Measurements from ENCODE around the gene SLC25A28.

Gene SLC25A28

DNA sequence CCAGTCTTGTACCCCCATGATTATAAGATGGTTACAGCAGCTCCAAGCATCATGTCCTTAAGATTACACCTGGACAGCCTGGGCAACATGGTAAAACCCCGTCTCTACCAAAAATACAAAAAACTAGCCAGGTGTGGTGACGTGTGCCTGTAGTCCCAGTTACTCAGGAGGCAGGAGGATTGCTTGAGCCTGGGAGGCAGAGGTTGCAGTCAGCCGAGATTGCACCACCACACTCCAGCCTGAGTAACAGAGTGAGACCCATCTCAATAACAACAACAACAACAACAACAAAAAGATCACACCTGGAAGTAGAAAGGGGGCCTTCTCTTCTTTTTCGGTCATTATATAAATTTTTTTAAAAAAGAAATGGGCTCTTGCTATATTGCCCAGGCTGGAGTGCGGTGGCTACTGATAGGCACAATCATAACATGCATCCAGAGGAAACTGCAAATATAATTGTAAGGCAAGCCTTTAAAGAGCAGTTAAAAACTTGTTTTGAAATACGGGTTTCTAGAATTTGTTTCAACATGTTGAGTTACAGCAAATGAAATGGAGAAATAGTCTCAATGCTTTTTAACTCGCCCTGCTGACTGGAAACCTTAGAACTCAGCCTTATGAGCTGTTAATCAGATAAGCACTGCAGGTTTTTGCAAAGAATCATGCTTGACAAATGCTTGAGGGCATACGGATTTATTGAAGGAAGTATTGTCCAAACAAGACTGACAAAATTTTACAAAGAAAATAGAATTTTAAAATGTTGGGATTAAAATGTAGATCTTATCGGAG, 34.3 kb upstream of the SLC25A28 start:
- CTCF ChIA-PET, result interaction anchor here (0.6 to 0.7 kb wide), 3 partner anchors 219 to 541 kb away, joined by 3 to 4 read pairs (median 3); no protein-coding TSS in a partner anchor
- H3K4me3 ChIP-seq (ENCODE audit: low read depth, low read length), result no peak overlapping the region
- no peaks in the 10 kb centered on the region for H3K36me3 ChIP-seq (ENCODE audit: control insufficient read depth in 2 of 2, insufficient read depth in 1 of 2, low read length in 2 of 2)
- POLR2A ChIA-PET, result no interaction called here
- H3K9me3 ChIP-seq (ENCODE audit: control insufficient read depth, insufficient read depth, low read depth, low read length), result no peaks in the 10 kb centered on the region
- TF ChIP-seq, protein P1, sequence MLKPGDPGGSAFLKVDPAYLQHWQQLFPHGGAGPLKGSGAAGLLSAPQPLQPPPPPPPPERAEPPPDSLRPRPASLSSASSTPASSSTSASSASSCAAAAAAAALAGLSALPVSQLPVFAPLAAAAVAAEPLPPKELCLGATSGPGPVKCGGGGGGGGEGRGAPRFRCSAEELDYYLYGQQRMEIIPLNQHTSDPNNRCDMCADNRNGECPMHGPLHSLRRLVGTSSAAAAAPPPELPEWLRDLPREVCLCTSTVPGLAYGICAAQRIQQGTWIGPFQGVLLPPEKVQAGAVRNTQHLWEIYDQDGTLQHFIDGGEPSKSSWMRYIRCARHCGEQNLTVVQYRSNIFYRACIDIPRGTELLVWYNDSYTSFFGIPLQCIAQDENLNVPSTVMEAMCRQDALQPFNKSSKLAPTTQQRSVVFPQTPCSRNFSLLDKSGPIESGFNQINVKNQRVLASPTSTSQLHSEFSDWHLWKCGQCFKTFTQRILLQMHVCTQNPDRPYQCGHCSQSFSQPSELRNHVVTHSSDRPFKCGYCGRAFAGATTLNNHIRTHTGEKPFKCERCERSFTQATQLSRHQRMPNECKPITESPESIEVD (tag by site-specific recombination; IDR thresholded peaks at IDR 0.05), result peak; percentile 83
- TF ChIP-seq, protein P2, sequence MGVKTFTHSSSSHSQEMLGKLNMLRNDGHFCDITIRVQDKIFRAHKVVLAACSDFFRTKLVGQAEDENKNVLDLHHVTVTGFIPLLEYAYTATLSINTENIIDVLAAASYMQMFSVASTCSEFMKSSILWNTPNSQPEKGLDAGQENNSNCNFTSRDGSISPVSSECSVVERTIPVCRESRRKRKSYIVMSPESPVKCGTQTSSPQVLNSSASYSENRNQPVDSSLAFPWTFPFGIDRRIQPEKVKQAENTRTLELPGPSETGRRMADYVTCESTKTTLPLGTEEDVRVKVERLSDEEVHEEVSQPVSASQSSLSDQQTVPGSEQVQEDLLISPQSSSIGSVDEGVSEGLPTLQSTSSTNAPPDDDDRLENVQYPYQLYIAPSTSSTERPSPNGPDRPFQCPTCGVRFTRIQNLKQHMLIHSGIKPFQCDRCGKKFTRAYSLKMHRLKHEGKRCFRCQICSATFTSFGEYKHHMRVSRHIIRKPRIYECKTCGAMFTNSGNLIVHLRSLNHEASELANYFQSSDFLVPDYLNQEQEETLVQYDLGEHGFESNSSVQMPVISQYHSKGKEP (tag by site-specific recombination; IDR thresholded peaks at IDR 0.05), result peak; percentile 55; the same call in 1 of the 2 replicates
- TF ChIP-seq ZNF2 (tag by site-specific recombination; IDR thresholded peaks at IDR 0.05), result no peak
- no peak for TF ChIP-seq ZNF768 (tag by site-specific recombination; IDR thresholded peaks at IDR 0.05)
- TF ChIP-seq, protein P3, sequence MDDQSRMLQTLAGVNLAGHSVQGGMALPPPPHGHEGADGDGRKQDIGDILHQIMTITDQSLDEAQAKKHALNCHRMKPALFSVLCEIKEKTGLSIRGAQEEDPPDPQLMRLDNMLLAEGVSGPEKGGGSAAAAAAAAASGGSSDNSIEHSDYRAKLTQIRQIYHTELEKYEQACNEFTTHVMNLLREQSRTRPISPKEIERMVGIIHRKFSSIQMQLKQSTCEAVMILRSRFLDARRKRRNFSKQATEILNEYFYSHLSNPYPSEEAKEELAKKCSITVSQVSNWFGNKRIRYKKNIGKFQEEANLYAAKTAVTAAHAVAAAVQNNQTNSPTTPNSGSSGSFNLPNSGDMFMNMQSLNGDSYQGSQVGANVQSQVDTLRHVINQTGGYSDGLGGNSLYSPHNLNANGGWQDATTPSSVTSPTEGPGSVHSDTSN (CRISPR knock-in tag; IDR thresholded peaks at IDR 0.05), result no peak
- no peak for TF ChIP-seq ZNF530 (tag by site-specific recombination; IDR thresholded peaks at IDR 0.05; ENCODE audit: low read depth)
- no peak for TF ChIP-seq ZNF23 (tag by site-specific recombination; IDR thresholded peaks at IDR 0.05; ENCODE audit: borderline replicate concordance)
- 0 out of 2 replicates have a peak, but pooled peaks cover 2% of the 10 kb centered on the region for H3K4me1 ChIP-seq (ENCODE audit: control insufficient read depth, insufficient read depth, low read length)
- H3K27ac ChIP-seq (ENCODE audit: extremely low read depth, low read depth, low read length), result no peak overlapping the region

- ChIA-PET POLR2A (no interaction called here), CTCF (interaction anchor here (0.5 kb wide), 1 partner anchor 49 kb away, joined by 3 read pairs; no protein-coding TSS in a partner anchor)
- Histone ChIP-seq H3K4me3 (ENCODE audit: low read depth, low read length) (no peak overlapping the region), H3K27ac (ENCODE audit: extremely low read depth, low read depth, low read length) (no peak overlapping the region), H3K9me3 (ENCODE audit: control insufficient read depth, insufficient read depth, low read depth, low read length) (no peaks in the 10 kb centered on the region), H3K4me1 (ENCODE audit: control insufficient read depth, insufficient read depth, low read length) (0 out of 2 replicates have a peak, but pooled peaks cover 2% of the 10 kb centered on the region), H3K36me3 (ENCODE audit: control insufficient read depth in 2 of 2, insufficient read depth in 1 of 2, low read length in 2 of 2) (no peaks in the 10 kb centered on the region)
- TF ChIP-seq YY1 (tag by site-specific recombination; IDR thresholded peaks at IDR 0.05), result no peak
- TF ChIP-seq, protein P4, sequence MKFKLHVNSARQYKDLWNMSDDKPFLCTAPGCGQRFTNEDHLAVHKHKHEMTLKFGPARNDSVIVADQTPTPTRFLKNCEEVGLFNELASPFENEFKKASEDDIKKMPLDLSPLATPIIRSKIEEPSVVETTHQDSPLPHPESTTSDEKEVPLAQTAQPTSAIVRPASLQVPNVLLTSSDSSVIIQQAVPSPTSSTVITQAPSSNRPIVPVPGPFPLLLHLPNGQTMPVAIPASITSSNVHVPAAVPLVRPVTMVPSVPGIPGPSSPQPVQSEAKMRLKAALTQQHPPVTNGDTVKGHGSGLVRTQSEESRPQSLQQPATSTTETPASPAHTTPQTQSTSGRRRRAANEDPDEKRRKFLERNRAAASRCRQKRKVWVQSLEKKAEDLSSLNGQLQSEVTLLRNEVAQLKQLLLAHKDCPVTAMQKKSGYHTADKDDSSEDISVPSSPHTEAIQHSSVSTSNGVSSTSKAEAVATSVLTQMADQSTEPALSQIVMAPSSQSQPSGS (tag by site-specific recombination; IDR thresholded peaks at IDR 0.05; ENCODE audit: low read depth), result peak; percentile 66
Observed at GRCh38 chr10:99652800-99653390, 32.7 kb upstream of the SLC25A28 start.

DNA sequence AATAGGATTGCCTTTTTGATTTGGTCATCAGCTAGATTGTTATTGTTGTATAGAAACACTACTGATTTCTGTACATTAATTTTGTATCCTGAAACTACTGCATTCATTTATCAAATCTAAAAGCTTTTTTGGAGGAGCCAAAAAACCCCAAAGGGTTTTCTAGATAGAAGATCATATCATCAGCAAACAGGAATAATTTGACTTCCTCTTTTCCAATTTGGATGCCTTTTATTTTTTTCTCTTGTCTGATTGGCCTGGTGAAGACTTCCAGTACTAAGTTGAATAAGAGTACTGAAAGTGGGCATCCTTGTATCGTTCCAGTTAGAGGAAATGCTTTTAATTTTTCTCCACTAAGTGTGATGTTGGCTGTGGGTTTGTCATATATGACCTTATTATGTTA, 28.5 kb upstream of the SLC25A28 start:
- ChIA-PET CTCF (no interaction called here), POLR2A (interaction anchor here (0.6 to 1.4 kb wide), 2 partner anchors 11 to 110 kb away, joined by 3 to 4 read pairs; partner anchors contain the start of gene ENTPD7)
- H3K9me3 ChIP-seq (ENCODE audit: control insufficient read depth, insufficient read depth, low read depth, low read length), result no peaks in the 10 kb centered on the region
- H3K4me3 ChIP-seq (ENCODE audit: low read depth, low read length), result no peak overlapping the region
- no peaks in the 10 kb centered on the region for H3K36me3 ChIP-seq (ENCODE audit: control insufficient read depth in 2 of 2, insufficient read depth in 1 of 2, low read length in 2 of 2)
- H3K27ac ChIP-seq (ENCODE audit: extremely low read depth, low read depth, low read length), result no peak overlapping the region
- H3K4me1 ChIP-seq (ENCODE audit: control insufficient read depth, insufficient read depth, low read length), result no peaks in the 10 kb centered on the region
- TF ChIP-seq ZNF600 (tag by site-specific recombination; IDR thresholded peaks at IDR 0.05), result no peak
- no peak for TF ChIP-seq KLF17 (tag by site-specific recombination; IDR thresholded peaks at IDR 0.05)
- TF ChIP-seq ZNF175 (tag by site-specific recombination; IDR thresholded peaks at IDR 0.05), result no peak
- TF ChIP-seq ZIC2 (tag by site-specific recombination; IDR thresholded peaks at IDR 0.05), result no peak
- TF ChIP-seq ZNF24 (tag by site-specific recombination; IDR thresholded peaks at IDR 0.05), result no peak
- TF ChIP-seq PRDM4 (tag by site-specific recombination; IDR thresholded peaks at IDR 0.05), result no peak
- no peak for TF ChIP-seq ZNF791 (tag by site-specific recombination; IDR thresholded peaks at IDR 0.05)
- no peak for TF ChIP-seq ZBTB48 (tag by site-specific recombination; IDR thresholded peaks at IDR 0.05)
- no peak for TF ChIP-seq ZNF211 (tag by site-specific recombination; IDR thresholded peaks at IDR 0.05; ENCODE audit: low read depth)
- TF ChIP-seq ZBTB7A (tag by site-specific recombination; IDR thresholded peaks at IDR 0.05; ENCODE audit: low read depth), result no peak
- TF ChIP-seq ZNF341 (tag by site-specific recombination; IDR thresholded peaks at IDR 0.05; ENCODE audit: low read depth), result no peak
